ENCODE results near the gene TOX2. TPM values are rescaled to one million over a fixed set of nuclear protein-coding genes. Genes with fewer than 3 reads are reported as not detected.

The TOX2 gene
- total and polyA plus RNA-seq, 2 donors from 2014 or later, result 4.7 to 5.9 TPM

DNA sequence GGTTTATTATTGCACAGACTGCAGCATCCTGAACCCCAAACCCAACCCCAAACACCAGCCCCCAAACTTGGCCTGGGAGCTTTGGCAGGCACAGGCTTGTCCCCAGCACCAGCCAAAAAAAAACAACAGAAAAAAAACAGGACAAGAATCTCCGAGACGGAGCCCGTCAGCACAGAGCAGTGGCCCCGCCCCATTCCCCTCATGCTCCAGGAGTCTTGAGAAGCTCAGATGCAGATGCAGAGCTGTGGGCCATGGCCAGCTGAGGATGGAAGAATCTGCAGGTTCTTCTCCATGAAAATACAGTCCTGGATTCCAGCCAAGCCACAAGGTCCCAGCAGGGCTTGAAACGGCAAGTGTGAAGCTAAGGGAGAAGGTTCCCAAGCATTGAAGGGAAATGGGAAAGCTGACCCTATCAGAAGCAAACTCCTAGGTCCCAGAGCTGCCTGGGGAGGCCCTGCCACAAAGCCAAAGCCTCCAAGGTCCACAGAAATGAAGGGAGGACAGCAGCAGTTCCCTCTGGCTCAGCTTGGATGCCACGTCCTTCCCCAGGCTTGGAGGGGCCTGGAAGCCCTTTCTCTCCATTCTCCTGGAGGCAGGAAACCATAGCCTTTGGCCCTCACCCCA is 197.2 kb downstream of the TOX2 start:
- Histone ChIP-seq H3K4me1 (ENCODE audit: control insufficient read depth in 2 of 3, insufficient read depth in 2 of 3, low read depth in 1 of 3, low read length in 3 of 3) (no peaks in the 10 kb centered on the region), H3K9me3 (ENCODE audit: control insufficient read depth in 2 of 3, insufficient read depth in 1 of 3, low read length in 3 of 3) (peaks cover 0 to 7% (median 0%) of the 10 kb centered on the region in 3 donors), H3K27ac (ENCODE audit: low read depth in 2 of 2, low read length in 2 of 2) (no peak overlapping the region), H3K4me3 (ENCODE audit: low read length in 3 of 3) (no peak overlapping the region), H3K9ac (ENCODE audit: low read length in 3 of 3) (no peak overlapping the region), H3K27me3 (ENCODE audit: control insufficient read depth, insufficient read depth, low read length) (no peaks in the 10 kb centered on the region), H3K36me3 (ENCODE audit: control insufficient read depth in 2 of 3, insufficient read depth in 3 of 3, low read length in 3 of 3) (no peaks in the 10 kb centered on the region)
- intact Hi-C loops (cut with DNase I), result no loop called here
- DNase-seq (no peak), FAIRE-seq (no peak)
- TF ChIP-seq, protein P1, sequence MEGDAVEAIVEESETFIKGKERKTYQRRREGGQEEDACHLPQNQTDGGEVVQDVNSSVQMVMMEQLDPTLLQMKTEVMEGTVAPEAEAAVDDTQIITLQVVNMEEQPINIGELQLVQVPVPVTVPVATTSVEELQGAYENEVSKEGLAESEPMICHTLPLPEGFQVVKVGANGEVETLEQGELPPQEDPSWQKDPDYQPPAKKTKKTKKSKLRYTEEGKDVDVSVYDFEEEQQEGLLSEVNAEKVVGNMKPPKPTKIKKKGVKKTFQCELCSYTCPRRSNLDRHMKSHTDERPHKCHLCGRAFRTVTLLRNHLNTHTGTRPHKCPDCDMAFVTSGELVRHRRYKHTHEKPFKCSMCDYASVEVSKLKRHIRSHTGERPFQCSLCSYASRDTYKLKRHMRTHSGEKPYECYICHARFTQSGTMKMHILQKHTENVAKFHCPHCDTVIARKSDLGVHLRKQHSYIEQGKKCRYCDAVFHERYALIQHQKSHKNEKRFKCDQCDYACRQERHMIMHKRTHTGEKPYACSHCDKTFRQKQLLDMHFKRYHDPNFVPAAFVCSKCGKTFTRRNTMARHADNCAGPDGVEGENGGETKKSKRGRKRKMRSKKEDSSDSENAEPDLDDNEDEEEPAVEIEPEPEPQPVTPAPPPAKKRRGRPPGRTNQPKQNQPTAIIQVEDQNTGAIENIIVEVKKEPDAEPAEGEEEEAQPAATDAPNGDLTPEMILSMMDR (IDR thresholded peaks at IDR 0.05; ENCODE audit: borderline replicate concordance, extremely low read depth, insufficient read depth), result no peak

DNA sequence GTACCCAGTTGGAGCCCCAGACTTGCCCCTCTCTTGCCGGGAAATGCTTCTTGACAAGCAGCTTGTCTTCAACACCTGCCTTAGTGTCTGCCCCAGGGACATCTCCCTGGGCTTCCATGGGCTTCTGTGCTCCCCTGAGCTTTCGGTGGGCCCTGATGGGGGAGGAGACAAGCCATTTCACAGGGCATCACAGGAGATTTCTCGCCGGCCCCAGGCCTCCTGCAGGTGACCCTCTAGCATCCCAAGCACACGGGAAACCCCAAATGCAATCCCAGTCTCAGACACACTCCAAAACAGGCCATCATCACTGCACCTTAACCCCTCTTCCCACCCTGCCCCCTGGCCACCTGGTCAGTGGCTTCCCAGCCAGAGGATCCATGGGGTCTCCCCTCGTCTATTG is 197.8 kb downstream of the TOX2 start:
- Histone ChIP-seq H3K27me3 (ENCODE audit: control insufficient read depth, insufficient read depth, low read length) (no peaks in the 10 kb centered on the region), H3K27ac (ENCODE audit: low read depth in 2 of 2, low read length in 2 of 2) (no peak overlapping the region), H3K9ac (ENCODE audit: low read length in 3 of 3) (no peak overlapping the region), H3K4me1 (ENCODE audit: control insufficient read depth in 2 of 3, insufficient read depth in 2 of 3, low read depth in 1 of 3, low read length in 3 of 3) (no peaks in the 10 kb centered on the region), H3K36me3 (ENCODE audit: control insufficient read depth in 2 of 3, insufficient read depth in 3 of 3, low read length in 3 of 3) (no peaks in the 10 kb centered on the region), H3K9me3 (ENCODE audit: control insufficient read depth in 2 of 3, insufficient read depth in 1 of 3, low read length in 3 of 3) (peaks cover 0 to 7% (median 0%) of the 10 kb centered on the region in 3 donors), H3K4me3 (ENCODE audit: low read length in 3 of 3) (no peak overlapping the region)
- DNase-seq, result no peak
- no peak for FAIRE-seq
- TF ChIP-seq, protein P1 (IDR thresholded peaks at IDR 0.05; ENCODE audit: borderline replicate concordance, extremely low read depth, insufficient read depth), result no peak
- intact Hi-C loops (cut with DNase I), result no loop called here

DNA sequence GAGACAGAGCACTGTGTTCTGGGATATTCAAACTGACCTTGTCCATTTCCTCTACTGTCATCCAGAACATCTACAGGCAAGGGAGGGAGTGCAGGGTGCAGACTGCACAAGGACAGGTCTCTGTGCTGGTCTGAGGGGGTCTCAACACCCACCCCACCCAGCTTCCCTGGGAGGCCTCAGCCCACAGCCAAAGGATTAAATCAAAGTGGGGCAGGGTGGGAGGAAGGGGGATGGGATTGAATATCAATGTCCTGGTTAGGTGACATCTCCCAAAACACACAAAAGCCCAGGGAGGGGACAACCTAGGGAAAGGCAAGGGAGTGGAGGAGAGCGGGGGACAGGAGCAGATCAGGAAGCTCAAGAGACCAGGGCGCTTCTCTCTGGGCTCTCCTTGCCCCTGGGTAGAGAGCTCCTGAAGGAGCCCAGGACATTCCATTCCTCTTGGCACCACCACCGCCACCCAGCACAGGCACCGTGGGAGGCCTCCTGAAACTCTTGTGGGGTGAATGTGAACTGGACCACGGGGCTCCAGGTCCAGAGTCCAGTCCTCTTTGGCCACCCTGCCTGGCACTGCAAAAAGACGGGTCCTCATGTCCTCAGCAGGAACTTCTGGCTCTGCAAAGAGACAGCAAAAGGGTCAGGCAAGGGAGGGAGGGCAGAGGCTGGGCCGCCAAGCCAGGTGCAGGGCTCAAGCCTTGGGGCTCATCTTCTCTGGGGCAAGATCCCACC is 198.4 kb downstream of the TOX2 start:
- Histone ChIP-seq H3K4me1 (ENCODE audit: control insufficient read depth in 2 of 3, insufficient read depth in 2 of 3, low read depth in 1 of 3, low read length in 3 of 3) (no peaks in the 10 kb centered on the region), H3K9me3 (ENCODE audit: control insufficient read depth in 2 of 3, insufficient read depth in 1 of 3, low read length in 3 of 3) (peaks cover 0 to 3% (median 0%) of the 10 kb centered on the region in 3 donors), H3K36me3 (ENCODE audit: control insufficient read depth in 2 of 3, insufficient read depth in 3 of 3, low read length in 3 of 3) (no peaks in the 10 kb centered on the region), H3K4me3 (ENCODE audit: low read length in 3 of 3) (no peak overlapping the region), H3K27me3 (ENCODE audit: control insufficient read depth, insufficient read depth, low read length) (no peaks in the 10 kb centered on the region), H3K27ac (ENCODE audit: low read depth in 2 of 2, low read length in 2 of 2) (no peak overlapping the region), H3K9ac (ENCODE audit: low read length in 3 of 3) (no peak overlapping the region)
- DNase-seq, result no peak
- TF ChIP-seq, protein P1 (IDR thresholded peaks at IDR 0.05; ENCODE audit: borderline replicate concordance, extremely low read depth, insufficient read depth), result no peak
- intact Hi-C loops (cut with DNase I), result no loop called here
- FAIRE-seq, result no peak
